HepG2 (cell line): ENCODE results near the gene TIMM17B.
"Not testable (repeated sequence)": the region's sequence is repeated elsewhere in the genome, so short reads cannot be mapped to it uniquely, and the experiment has no call there.

Experiments
- BRF2 ChIP-seq: sonication (generic); formaldehyde crosslinking; IDR thresholded peaks from 2 replicates; pipeline ENCODE4 v1.8.1; 2022; ENCODE audit warnings: mild to moderate bottlenecking, missing genetic modification reagents
- HOXA7 ChIP-seq: sonication (generic); formaldehyde crosslinking; IDR thresholded peaks from 2 replicates; pipeline ENCODE4 v1.8.1; 2022; ENCODE audit warnings: mild to moderate bottlenecking, missing genetic modification reagents, moderate library complexity
- RAD21 ChIP-seq: fragments of 450-650 bp; formaldehyde crosslinking; IDR thresholded peaks from 2 replicates; pipeline ENCODE4 v1.5.0; 2020; ENCODE audit warnings: mild to moderate bottlenecking
- REST ChIP-seq, 2 experiments: IDR thresholded peaks; 2 replicates each; pipeline ENCODE4 v1.6.1; 2011 to 2012; ENCODE audit warnings: low read length in 2 of 2, borderline replicate concordance in 1 of 2, low read depth in 1 of 2, mild to moderate bottlenecking in 1 of 2, moderate library complexity in 1 of 2
- SNAPC2 ChIP-seq: sonication (generic); formaldehyde crosslinking; IDR thresholded peaks from 2 replicates; pipeline ENCODE4 v1.8.1; 2022; ENCODE audit warnings: mild to moderate bottlenecking, missing genetic modification reagents
- ZBTB40 ChIP-seq, 2 experiments: fragments of 450-650 bp in 1 of 2; sonication (generic) in 1 of 2; formaldehyde crosslinking in 1 of 2; IDR thresholded peaks; 2 replicates each; pipeline versions ENCODE4 v1.6.1 to v1.8.0; 2016 to 2022; ENCODE audit warnings: antibody characterized with exemption in 1 of 2, mild to moderate bottlenecking in 1 of 2, missing genetic modification reagents in 1 of 2
- ZBTB44 ChIP-seq: sonication (generic); formaldehyde crosslinking; IDR thresholded peaks from 2 replicates; pipeline ENCODE4 v1.4.0; 2020; ENCODE audit warnings: missing genetic modification reagents
- ZHX2 ChIP-seq, 2 experiments: sonication (generic) in 1 of 2; formaldehyde crosslinking in 1 of 2; IDR thresholded peaks; 2 replicates each; pipeline versions ENCODE4 v1.6.1 to v1.9.0; 2014 to 2022; ENCODE audit warnings: antibody characterized with exemption in 1 of 2, borderline replicate concordance in 1 of 2, inconsistent platforms in 1 of 2, low read depth in 1 of 2, missing genetic modification reagents in 1 of 2
- ZNF121 ChIP-seq: sonication (generic); formaldehyde crosslinking; IDR thresholded peaks from 2 replicates; pipeline ENCODE4 v1.5.0; 2020; ENCODE audit warnings: mild to moderate bottlenecking, missing genetic modification reagents
- ZNF362 ChIP-seq: sonication (generic); formaldehyde crosslinking; IDR thresholded peaks from 2 replicates; pipeline ENCODE4 v1.4.0; 2020; ENCODE audit warnings: missing genetic modification reagents, mild to moderate bottlenecking, borderline replicate concordance

- TF ChIP-seq ZHX2 (IDR thresholded peaks at IDR 0.05; ENCODE audit: low read depth); ZHX2 (CRISPR knock-in tag; IDR thresholded peaks at IDR 0.05; ENCODE audit: borderline replicate concordance); ZBTB44 (CRISPR knock-in tag); SNAPC2 (CRISPR knock-in tag); ZNF362; BRF2 (CRISPR knock-in tag); ZBTB40 (IDR thresholded peaks at IDR 0.05); ZBTB40 (CRISPR knock-in tag; IDR thresholded peaks at IDR 0.05); RAD21 (CRISPR knock-in tag); ZNF121 (CRISPR knock-in tag); HOXA7 (CRISPR knock-in tag); REST (IDR thresholded peaks at IDR 0.05; ENCODE audit: borderline replicate concordance in 1 of 2, low read depth in 1 of 2, low read length in 2 of 2): not testable (repeated sequence)
Measured at GRCh38 chrX:48886586-48886985, 11.0 kb downstream of the TIMM17B start.
